Astrocyte (in vitro differentiated cells and primary cell): ENCODE data around the gene JMJD8. TPM values are rescaled to one million over a fixed set of nuclear protein-coding genes. Genes with fewer than 3 reads are reported as not detected.

Experiments
- DNase-seq: peaks from one replicate; pipeline ENCODE4 v3.0.0-alpha.2; 2010; ENCODE audit warnings: low read depth
- FAIRE-seq: peaks from 2 replicates; lab custom pipeline; 2011; peaks lifted over from hg19 to GRCh38; lab: Jason Lieb, UNC
- H2AFZ ChIP-seq: 2 replicates; pipeline ENCODE4 v1.6.0; 2012; ENCODE audit warnings: low read depth, low read length, inconsistent platforms
- H3K27ac ChIP-seq: 2 replicates; pipeline ENCODE4 v1.5.1; 2011; ENCODE audit warnings: low read depth, low read length, inconsistent platforms
- H3K27me3 ChIP-seq: 2 replicates; pipeline ENCODE4 v1.6.0; 2011; ENCODE audit warnings: low read length, inconsistent platforms; ENCODE audit not compliant: insufficient read depth
- H3K36me3 ChIP-seq: 2 replicates; pipeline ENCODE4 v1.5.1; 2011; ENCODE audit warnings: low read length, inconsistent platforms; ENCODE audit not compliant: insufficient read depth
- H3K4me1 ChIP-seq: 2 replicates; pipeline ENCODE4 v1.5.1; 2011; ENCODE audit warnings: low read length, inconsistent platforms; ENCODE audit not compliant: insufficient read depth
- H3K4me2 ChIP-seq: 2 replicates; pipeline ENCODE4 v1.6.0; 2012; ENCODE audit warnings: low read length, inconsistent platforms
- H3K4me3 ChIP-seq: 2 replicates; pipeline ENCODE4 v1.5.1; 2011; ENCODE audit warnings: low read depth, mild to moderate bottlenecking, low read length, inconsistent platforms; ENCODE audit not compliant: insufficient read depth
- H3K79me2 ChIP-seq: 2 replicates; pipeline ENCODE4 v1.6.0; 2012; ENCODE audit warnings: mild to moderate bottlenecking, low read length, inconsistent platforms; ENCODE audit not compliant: insufficient read depth
- H3K9ac ChIP-seq: 2 replicates; pipeline ENCODE4 v1.6.0; 2012; ENCODE audit warnings: mild to moderate bottlenecking, low read length, inconsistent platforms
- H3K9me3 ChIP-seq: 2 replicates; pipeline ENCODE4 v1.5.1; 2012; ENCODE audit warnings: low read depth, mild to moderate bottlenecking, low read length, inconsistent platforms; ENCODE audit not compliant: insufficient read depth
- H4K20me1 ChIP-seq: 2 replicates; pipeline ENCODE4 v1.6.0; 2012; ENCODE audit warnings: low read length, inconsistent platforms; ENCODE audit not compliant: insufficient read depth
- H3K27ac Mint-ChIP-seq: one replicate; pipeline ENCODE4 v1.8.0; 2021; ENCODE audit warnings: mild to moderate bottlenecking, mixed read lengths; ENCODE audit not compliant: unreplicated experiment
- H3K27me3 Mint-ChIP-seq: one replicate; pipeline ENCODE4 v1.8.0; 2021; ENCODE audit warnings: low read depth, mixed read lengths; ENCODE audit not compliant: unreplicated experiment
- H3K36me3 Mint-ChIP-seq: one replicate; pipeline ENCODE4 v1.8.0; 2021; ENCODE audit warnings: low read depth, mixed read lengths; ENCODE audit not compliant: unreplicated experiment
- H3K4me1 Mint-ChIP-seq: one replicate; pipeline ENCODE4 v1.8.0; 2021; ENCODE audit warnings: low read depth, mixed read lengths; ENCODE audit not compliant: unreplicated experiment
- H3K4me3 Mint-ChIP-seq: one replicate; pipeline ENCODE4 v1.8.0; 2021; ENCODE audit warnings: mild to moderate bottlenecking, moderate library complexity, mixed read lengths; ENCODE audit not compliant: unreplicated experiment
- H3K9me3 Mint-ChIP-seq: one replicate; pipeline ENCODE4 v1.8.0; 2021; ENCODE audit warnings: mild to moderate bottlenecking, mixed read lengths; ENCODE audit not compliant: unreplicated experiment
- CTCF ChIP-seq: IDR thresholded peaks from 2 replicates; pipeline ENCODE4 v1.5.1; 2011; ENCODE audit warnings: low read depth, mild to moderate bottlenecking, inconsistent platforms, low read length, moderate library complexity; ENCODE audit not compliant: insufficient read depth
- EZH2 ChIP-seq: IDR thresholded peaks from 2 replicates; pipeline ENCODE4 v1.6.1; 2012; ENCODE audit warnings: mild to moderate bottlenecking, low read length, inconsistent platforms; ENCODE audit not compliant: insufficient read depth
- total RNA-seq: library from RNA; stranded (reverse); gene quantifications from 2 replicates; pipeline ENCODE4 v1.2.1, GENCODE V29; 2021

Gene JMJD8
- total RNA-seq, 1 donor from 2014 or later, result 26.8 TPM

DNA sequence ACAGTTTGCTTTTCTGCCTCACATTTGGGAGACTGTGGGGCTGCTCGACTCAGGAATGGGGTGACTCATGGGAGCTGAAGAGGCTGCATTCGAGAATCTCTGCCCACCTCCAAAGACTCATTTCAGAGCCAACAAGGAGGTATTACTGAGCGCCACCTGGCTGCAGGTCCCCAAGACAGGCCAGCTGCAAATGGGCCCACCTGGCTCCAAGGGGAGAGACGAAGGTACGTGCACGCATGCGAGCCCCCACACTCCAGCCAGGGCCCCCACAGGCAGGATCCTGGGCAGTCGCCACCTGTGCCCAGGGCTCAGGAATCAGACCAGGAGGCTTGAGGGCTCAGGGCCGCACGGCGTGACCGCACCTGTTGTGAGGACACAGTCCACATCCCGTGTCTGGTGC, 48.8 kb upstream of the JMJD8 start:
- H2AFZ ChIP-seq, result no peak overlapping the region
- H3K4me2 ChIP-seq, result no peak overlapping the region
- H3K9me3 ChIP-seq, result no peaks in the 10 kb centered on the region
- H3K9me3 Mint-ChIP-seq, result no peaks in the 10 kb centered on the region
- peaks cover 3% of the 10 kb centered on the region for H3K4me1 ChIP-seq
- H3K27ac Mint-ChIP-seq, result no peak overlapping the region
- H4K20me1 ChIP-seq, result no peaks in the 10 kb centered on the region
- peaks cover 4% of the 10 kb centered on the region for H3K36me3 ChIP-seq
- H3K9ac ChIP-seq, result no peak overlapping the region
- H3K27me3 Mint-ChIP-seq, result no peaks in the 10 kb centered on the region
- H3K27ac ChIP-seq, result no peak overlapping the region
- H3K4me3 Mint-ChIP-seq, result no peak overlapping the region
- no peak overlapping the region for H3K4me3 ChIP-seq
- no peak for FAIRE-seq
- H3K79me2 ChIP-seq, result no peaks in the 10 kb centered on the region
- H3K4me1 Mint-ChIP-seq, result no peaks in the 10 kb centered on the region
- H3K36me3 Mint-ChIP-seq, result peaks cover 15% of the 10 kb centered on the region
- TF ChIP-seq EZH2 (no peak), CTCF (no peak)
- no peak for DNase-seq
- no peaks in the 10 kb centered on the region for H3K27me3 ChIP-seq

GRCh38 chr16:732332-732731, 48.2 kb upstream of the JMJD8 start:
- no peak overlapping the region for H3K27ac Mint-ChIP-seq
- H3K36me3 ChIP-seq, result peaks cover 4% of the 10 kb centered on the region
- H3K4me2 ChIP-seq, result no peak overlapping the region
- no peak for DNase-seq
- no peak overlapping the region for H3K4me3 Mint-ChIP-seq
- peaks cover 8% of the 10 kb centered on the region for H3K4me1 ChIP-seq
- no peaks in the 10 kb centered on the region for H3K9me3 Mint-ChIP-seq
- H3K27ac ChIP-seq, result no peak overlapping the region
- H3K27me3 Mint-ChIP-seq, result no peaks in the 10 kb centered on the region
- no peak overlapping the region for H2AFZ ChIP-seq
- H4K20me1 ChIP-seq, result no peaks in the 10 kb centered on the region
- H3K36me3 Mint-ChIP-seq, result peaks cover 12% of the 10 kb centered on the region
- no peak overlapping the region for H3K4me3 ChIP-seq
- TF ChIP-seq EZH2 (no peak), CTCF (no peak)
- no peaks in the 10 kb centered on the region for H3K79me2 ChIP-seq
- H3K9me3 ChIP-seq, result no peaks in the 10 kb centered on the region
- H3K4me1 Mint-ChIP-seq, result no peaks in the 10 kb centered on the region
- no peak overlapping the region for H3K9ac ChIP-seq
- no peaks in the 10 kb centered on the region for H3K27me3 ChIP-seq
- no peak for FAIRE-seq

DNA sequence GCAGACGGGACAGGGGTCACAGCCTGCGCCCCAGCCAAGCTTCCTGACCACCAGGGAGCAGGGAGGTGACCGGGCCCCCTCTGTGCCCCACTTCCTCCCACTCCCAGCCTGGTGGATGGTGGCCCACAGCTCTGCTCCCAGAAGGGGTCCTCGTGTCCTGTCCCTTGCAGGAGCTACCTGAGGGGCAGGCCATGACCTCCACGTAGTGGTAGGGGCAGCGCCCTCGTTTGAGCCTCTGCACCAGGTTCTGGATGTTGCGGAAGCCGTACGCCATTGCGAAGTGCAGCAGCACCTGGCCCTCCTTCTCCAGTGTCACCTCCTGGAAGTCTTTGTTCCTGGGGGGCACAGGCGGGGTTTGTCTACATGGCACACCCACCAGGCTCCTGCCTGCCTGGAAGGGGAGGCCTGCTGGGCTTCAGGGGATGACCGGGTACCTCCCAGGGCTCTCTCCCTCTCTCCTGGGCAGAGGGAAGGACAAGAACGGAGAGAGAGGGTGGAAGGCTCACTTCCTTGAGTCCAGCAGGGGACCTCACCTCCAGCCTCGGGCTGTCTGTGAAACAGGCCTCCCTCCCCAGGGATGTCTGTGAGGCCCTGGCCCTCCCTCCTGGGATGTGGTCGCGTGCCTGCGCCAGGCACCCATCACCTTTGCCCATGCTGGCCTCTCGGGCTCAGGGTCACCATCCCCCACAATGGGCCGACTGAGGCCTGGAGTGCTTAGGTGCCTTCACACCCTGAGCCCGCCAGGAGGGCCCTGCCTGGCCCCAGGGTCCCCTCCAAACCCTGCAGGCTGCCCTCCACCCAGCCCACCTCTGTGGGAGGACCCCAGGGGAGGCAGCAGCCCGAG, 46.8 kb upstream of the JMJD8 start:
- no peak overlapping the region for H3K4me2 ChIP-seq
- H3K9me3 ChIP-seq, result no peaks in the 10 kb centered on the region
- H3K4me3 ChIP-seq, result no peak overlapping the region
- no peak overlapping the region for H3K9ac ChIP-seq
- H3K4me3 Mint-ChIP-seq, result no peak overlapping the region
- peaks cover 12% of the 10 kb centered on the region for H3K4me1 ChIP-seq
- TF ChIP-seq EZH2, result no peak
- H3K27ac Mint-ChIP-seq, result no peak overlapping the region
- H3K79me2 ChIP-seq, result no peaks in the 10 kb centered on the region
- H3K9me3 Mint-ChIP-seq, result no peaks in the 10 kb centered on the region
- DNase-seq (no peak), FAIRE-seq (no peak)
- H3K27me3 ChIP-seq, result no peaks in the 10 kb centered on the region
- H3K27ac ChIP-seq, result no peak overlapping the region
- peaks cover 8% of the 10 kb centered on the region for H3K36me3 Mint-ChIP-seq
- H3K36me3 ChIP-seq, result peaks cover 3% of the 10 kb centered on the region
- H4K20me1 ChIP-seq, result no peaks in the 10 kb centered on the region
- no peaks in the 10 kb centered on the region for H3K27me3 Mint-ChIP-seq
- no peaks in the 10 kb centered on the region for H3K4me1 Mint-ChIP-seq
- H2AFZ ChIP-seq, result no peak overlapping the region
